K562 (cell line): ENCODE measurements around the gene HMGA1. TPM values are rescaled to one million over a fixed set of nuclear protein-coding genes. Genes with fewer than 3 reads are reported as not detected.
A peak's percentile ranks its signal among the peaks of the same experiment; 100 is the strongest.

Source experiments
- BHLHE40 ChIP-seq: IDR thresholded peaks from 2 replicates; pipeline ENCODE4 v1.6.1; 2011; ENCODE audit warnings: low read length, improper control_type of control experiment
- CBFA2T2 ChIP-seq: fragments of 450-650 bp; conservative IDR thresholded peaks from 2 replicates; pipeline ENCODE4 v1.6.1; 2017; ENCODE audit warnings: mild to moderate bottlenecking
- CREM ChIP-seq: IDR thresholded peaks from 2 replicates; pipeline ENCODE4 v1.6.1; 2014; ENCODE audit warnings: antibody characterized with exemption, low read depth
- CTBP1 ChIP-seq: fragments of 450-650 bp; IDR thresholded peaks from 2 replicates; pipeline ENCODE4 v1.6.1; 2016; ENCODE audit warnings: borderline replicate concordance
- KDM2B ChIP-seq: fragments of 250-450 bp; sonication (Bioruptor Pico); IDR thresholded peaks from 2 replicates; pipeline ENCODE4 v1.8.0; 2021; ENCODE audit warnings: mild to moderate bottlenecking, moderate library complexity
- PCBP2 ChIP-seq: fragments of 200-400 bp; formaldehyde crosslinking; IDR thresholded peaks from 2 replicates; pipeline ENCODE4 v1.6.1; 2018; ENCODE audit warnings: low read length, low read depth, mild to moderate bottlenecking, moderate library complexity; ENCODE audit not compliant: poor library complexity, severe bottlenecking
- RERE ChIP-seq: sonication (generic); formaldehyde crosslinking; IDR thresholded peaks from 2 replicates; pipeline ENCODE4 v1.8.0; 2023; ENCODE audit warnings: missing genetic modification reagents, mild to moderate bottlenecking, borderline replicate concordance
- RFX7 ChIP-seq: fragments of 250-450 bp; sonication (Bioruptor Pico); IDR thresholded peaks from 2 replicates; pipeline ENCODE4 v1.5.1; 2021; ENCODE audit warnings: mild to moderate bottlenecking
- SAP30 ChIP-seq: fragments of 200-600 bp; sonication (generic); IDR thresholded peaks from 2 replicates; pipeline ENCODE4 v1.6.1; 2012; ENCODE audit warnings: borderline replicate concordance, low read depth, mild to moderate bottlenecking, moderate library complexity, low read length, control low read depth, inconsistent platforms; ENCODE audit not compliant: insufficient read depth, poor library complexity, severe bottlenecking
- SETDB1 ChIP-seq: IDR thresholded peaks from one replicate; pipeline ENCODE4 v1.6.1; 2012; ENCODE audit warnings: low read length, control low read depth, inconsistent platforms
- SMARCA4 ChIP-seq: fragments of 450-650 bp; IDR thresholded peaks from 2 replicates; pipeline ENCODE4 v1.6.1; 2016
- TAF9B ChIP-seq: fragments of 450-650 bp; IDR thresholded peaks from 2 replicates; pipeline ENCODE4 v1.6.1; 2018; ENCODE audit warnings: mild to moderate bottlenecking; ENCODE audit not compliant: partially characterized antibody
- TEAD2 ChIP-seq: fragments of 450-650 bp; IDR thresholded peaks from 2 replicates; pipeline ENCODE4 v1.6.1; 2016; ENCODE audit warnings: missing genetic modification characterization, control low read depth, missing compliant biosample characterization
- THRA ChIP-seq: fragments of 450-650 bp; IDR thresholded peaks from 2 replicates; pipeline ENCODE4 v1.6.1; 2017; ENCODE audit warnings: mild to moderate bottlenecking, moderate library complexity
- ZNF143 ChIP-seq: sonication (generic); formaldehyde crosslinking; IDR thresholded peaks from 2 replicates; pipeline ENCODE4 v1.9.0; 2022; ENCODE audit warnings: mild to moderate bottlenecking, missing genetic modification reagents
- ZNF274 ChIP-seq: IDR thresholded peaks from 2 replicates; pipeline ENCODE4 v1.6.1; 2011; ENCODE audit warnings: low read depth, mild to moderate bottlenecking, low read length, moderate library complexity, borderline replicate concordance
- ZNF280B ChIP-seq: fragments of 250-450 bp; sonication (Bioruptor Pico); IDR thresholded peaks from 2 replicates; pipeline ENCODE4 v1.5.1; 2021; ENCODE audit warnings: mild to moderate bottlenecking
- ZNF282 ChIP-seq: sonication (generic); formaldehyde crosslinking; IDR thresholded peaks from 2 replicates; pipeline ENCODE4 v1.8.1; 2023; ENCODE audit warnings: missing genetic modification reagents
- ZNF77 ChIP-seq: fragments of 250-450 bp; sonication (Bioruptor Pico); IDR thresholded peaks from 2 replicates; pipeline ENCODE4 v1.5.0; 2020
- ZNF830 ChIP-seq: fragments of 250-450 bp; sonication (Bioruptor Pico); IDR thresholded peaks from 2 replicates; pipeline ENCODE4 v1.5.0; 2021; ENCODE audit warnings: mild to moderate bottlenecking
- polyA plus RNA-seq, 8 experiments: library from polyadenylated mRNA; depleted of rRNA in 4 of 8; stranded (reverse) in 5 of 8; unstranded in 3 of 8; fragments of >200 nt; fragmentation: Nextera tagmentation in 2 of 8; fragmentation: Illumina TruSeq in 1 of 8; extraction: Ambion mirVana in 2 of 8; extraction: Trizol in 1 of 8; gene quantifications; 2 replicates each; pipeline versions ENCODE4 v1.2.1 to v1.2.3, GENCODE V29; 2011 to 2014; ENCODE audit warnings: inconsistent platforms in 1 of 8, missing spikeins in 1 of 8
- total RNA-seq, 7 experiments: library from RNA; depleted of rRNA in 6 of 7; stranded (reverse); fragments of >200 nt in 6 of 7; fragmentation: Illumina TruSeq in 2 of 7; extraction: Trizol in 2 of 7; gene quantifications; 2 replicates each; pipeline versions ENCODE4 v1.2.1 to v1.2.3, GENCODE V29; 2011 to 2021; ENCODE audit warnings: low replicate concordance in 1 of 7

HMGA1 gene
- total and polyA plus RNA-seq, 9 of the 15 experiments (the other 6 are each of a cell fraction or from before 2014, with no cell fraction given), result 27.8 to 1,947 (median 594) TPM

- TF ChIP-seq ZNF280B (CRISPR knock-in tag), result no peak
- TF ChIP-seq SMARCA4, result no peak
- no peak for TF ChIP-seq CBFA2T2
- no peak for TF ChIP-seq SETDB1
- 0 out of 2 replicates have a peak, but pooled peaks have one; percentile 62 for TF ChIP-seq ZNF282
- no peak for TF ChIP-seq ZNF143 (CRISPR knock-in tag)
- TF ChIP-seq TEAD2 (tag), result no peak
- no peak for TF ChIP-seq BHLHE40
- TF ChIP-seq TAF9B, result no peak
- no peak for TF ChIP-seq RFX7 (CRISPR knock-in tag)
- peak; percentile 83; the same call in 1 of the 2 replicates for TF ChIP-seq ZNF77 (CRISPR knock-in tag)
- no peak for TF ChIP-seq SAP30
- TF ChIP-seq CREM, result peak; percentile 50
- peak; percentile 50; the same call in 1 of the 2 replicates for TF ChIP-seq CTBP1
- no peak for TF ChIP-seq RERE (CRISPR knock-in tag)
- no peak for TF ChIP-seq THRA
- no peak for TF ChIP-seq KDM2B (CRISPR knock-in tag)
- no peak for TF ChIP-seq ZNF830 (CRISPR knock-in tag)
- TF ChIP-seq PCBP2, result no peak
- TF ChIP-seq ZNF274, result no peak
Observed at GRCh38 chr6:34246563-34247391, 10.1 kb downstream of the HMGA1 start (continued).
